Nephron progenitor cell (in vitro differentiated cells): ENCODE measurements around the gene MORN3.
A peak's percentile ranks its signal among the peaks of the same experiment; 100 is the strongest.

Experiments used
- DNase-seq: peaks from one replicate; pipeline ENCODE4 v3.0.0; 2021
- H3K27ac Mint-ChIP-seq: 2 replicates; pipeline ENCODE4 v1.8.0; 2021; ENCODE audit warnings: mild to moderate bottlenecking, moderate library complexity, mixed read lengths
- H3K27me3 Mint-ChIP-seq: 2 replicates; pipeline ENCODE4 v1.8.0; 2021; ENCODE audit warnings: mild to moderate bottlenecking, low read depth, mixed read lengths; ENCODE audit not compliant: poor library complexity
- H3K36me3 Mint-ChIP-seq: 2 replicates; pipeline ENCODE4 v1.8.0; 2021; ENCODE audit warnings: low read depth, mixed read lengths
- H3K4me1 Mint-ChIP-seq: 2 replicates; pipeline ENCODE4 v1.8.0; 2021; ENCODE audit warnings: mixed read lengths
- H3K4me3 Mint-ChIP-seq: 2 replicates; pipeline ENCODE4 v1.8.0; 2021; ENCODE audit warnings: mild to moderate bottlenecking, moderate library complexity, mixed read lengths
- H3K9me3 Mint-ChIP-seq: 2 replicates; pipeline ENCODE4 v1.8.0; 2021; ENCODE audit warnings: mild to moderate bottlenecking, moderate library complexity, mixed read lengths
- TF ChIP-seq, protein P1 (sequence below): fragments of 200-600 bp; sonication (generic); IDR thresholded peaks from 2 replicates; pipeline ENCODE4 v1.5.0; 2021; ENCODE audit warnings: antibody characterized with exemption

The MORN3 gene

DNA sequence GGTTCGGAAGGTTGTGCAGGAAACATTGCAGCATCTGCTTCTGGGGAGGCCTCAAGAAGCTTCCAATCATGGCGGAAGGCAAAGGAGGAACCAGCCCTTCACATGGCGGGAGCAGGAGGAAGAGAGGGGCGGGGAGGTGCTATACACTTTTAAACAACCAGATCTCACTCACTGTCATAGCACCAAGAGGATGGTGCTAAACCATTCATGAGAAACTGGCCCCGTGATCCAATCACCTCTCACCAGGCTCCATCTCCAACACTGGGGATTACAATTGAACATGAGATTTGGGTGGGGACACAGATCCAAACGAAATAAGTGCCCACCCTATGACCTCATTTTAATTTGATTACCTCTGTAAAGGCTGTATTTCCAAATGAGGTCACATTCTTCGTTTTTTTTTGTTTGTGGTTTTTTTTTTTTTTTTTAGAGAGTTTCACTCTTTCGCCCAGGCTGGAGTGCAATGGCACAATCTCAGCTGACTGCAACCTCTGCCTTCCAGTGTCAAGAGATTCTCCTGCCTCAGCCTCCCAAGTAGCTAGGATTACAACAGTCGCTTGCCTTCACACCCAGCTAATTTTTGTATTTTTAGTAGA lies 54.5 kb downstream of the MORN3 start:
- TF ChIP-seq, protein P1, sequence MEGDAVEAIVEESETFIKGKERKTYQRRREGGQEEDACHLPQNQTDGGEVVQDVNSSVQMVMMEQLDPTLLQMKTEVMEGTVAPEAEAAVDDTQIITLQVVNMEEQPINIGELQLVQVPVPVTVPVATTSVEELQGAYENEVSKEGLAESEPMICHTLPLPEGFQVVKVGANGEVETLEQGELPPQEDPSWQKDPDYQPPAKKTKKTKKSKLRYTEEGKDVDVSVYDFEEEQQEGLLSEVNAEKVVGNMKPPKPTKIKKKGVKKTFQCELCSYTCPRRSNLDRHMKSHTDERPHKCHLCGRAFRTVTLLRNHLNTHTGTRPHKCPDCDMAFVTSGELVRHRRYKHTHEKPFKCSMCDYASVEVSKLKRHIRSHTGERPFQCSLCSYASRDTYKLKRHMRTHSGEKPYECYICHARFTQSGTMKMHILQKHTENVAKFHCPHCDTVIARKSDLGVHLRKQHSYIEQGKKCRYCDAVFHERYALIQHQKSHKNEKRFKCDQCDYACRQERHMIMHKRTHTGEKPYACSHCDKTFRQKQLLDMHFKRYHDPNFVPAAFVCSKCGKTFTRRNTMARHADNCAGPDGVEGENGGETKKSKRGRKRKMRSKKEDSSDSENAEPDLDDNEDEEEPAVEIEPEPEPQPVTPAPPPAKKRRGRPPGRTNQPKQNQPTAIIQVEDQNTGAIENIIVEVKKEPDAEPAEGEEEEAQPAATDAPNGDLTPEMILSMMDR = no peak
- Mint-ChIP-seq H3K4me1 (peaks cover 41% of the 10 kb centered on the region), H3K27me3 (peaks cover 2% of the 10 kb centered on the region), H3K27ac (peak overlapping the region; percentile 69), H3K36me3 (peaks cover 3% of the 10 kb centered on the region), H3K4me3 (no peak overlapping the region), H3K9me3 (peaks cover 2% of the 10 kb centered on the region)
- DNase-seq = no peak

DNA sequence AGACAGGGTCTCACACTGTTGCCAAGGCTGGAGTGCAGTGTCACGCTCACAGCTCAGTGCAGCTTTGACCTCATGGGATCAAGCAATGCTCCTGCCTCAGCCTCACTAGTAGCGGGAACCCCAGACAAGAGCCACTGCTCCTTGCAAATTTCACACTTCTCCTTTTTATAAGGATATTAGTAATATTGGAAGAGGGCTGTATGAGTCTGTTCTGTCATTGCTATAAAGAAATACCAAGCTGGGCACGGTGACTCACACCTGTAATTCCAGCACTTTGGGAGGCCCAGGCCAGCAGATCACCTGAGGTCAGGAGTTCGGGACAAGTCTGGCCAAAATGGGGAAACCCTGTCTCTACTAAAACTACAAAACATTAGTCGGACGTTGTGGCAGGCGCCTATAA lies 56.0 kb downstream of the MORN3 start:
- no peak overlapping the region for H3K27ac Mint-ChIP-seq
- TF ChIP-seq, protein P1 = no peak
- peaks cover 40% of the 10 kb centered on the region for H3K4me1 Mint-ChIP-seq
- DNase-seq = no peak
- peaks cover 5% of the 10 kb centered on the region for H3K27me3 Mint-ChIP-seq
- peaks cover 9% of the 10 kb centered on the region for H3K9me3 Mint-ChIP-seq
- peaks cover 11% of the 10 kb centered on the region for H3K36me3 Mint-ChIP-seq
- no peak overlapping the region for H3K4me3 Mint-ChIP-seq

DNA sequence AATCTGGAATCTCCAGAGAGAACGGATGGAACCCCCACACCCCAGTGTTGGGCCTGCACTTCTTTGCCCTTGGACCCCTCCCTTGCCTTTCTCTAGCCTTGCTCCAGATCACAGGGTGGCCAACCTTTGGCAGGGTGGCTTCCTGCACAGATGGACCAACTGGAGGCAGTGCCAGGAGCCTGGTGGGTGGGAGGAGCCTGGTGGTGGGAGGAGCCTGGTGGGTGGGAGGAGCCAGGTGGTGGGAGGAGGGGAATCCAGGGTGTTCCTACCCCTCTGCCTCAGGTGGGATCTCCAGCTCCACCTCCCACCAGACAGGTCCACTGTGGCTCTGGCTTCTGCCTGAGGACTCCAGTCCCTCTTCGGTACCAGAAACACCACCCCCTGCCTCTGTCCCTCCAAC lies 58.1 kb downstream of the MORN3 start:
- Mint-ChIP-seq H3K27ac (peak overlapping the region; percentile 88), H3K9me3 (peaks cover 14% of the 10 kb centered on the region), H3K4me1 (peaks cover 40% of the 10 kb centered on the region), H3K27me3 (peaks cover 8% of the 10 kb centered on the region), H3K36me3 (peaks cover 15% of the 10 kb centered on the region), H3K4me3 (no peak overlapping the region)
- peak; percentile 30 for DNase-seq
- TF ChIP-seq, protein P1 = no peak

DNA sequence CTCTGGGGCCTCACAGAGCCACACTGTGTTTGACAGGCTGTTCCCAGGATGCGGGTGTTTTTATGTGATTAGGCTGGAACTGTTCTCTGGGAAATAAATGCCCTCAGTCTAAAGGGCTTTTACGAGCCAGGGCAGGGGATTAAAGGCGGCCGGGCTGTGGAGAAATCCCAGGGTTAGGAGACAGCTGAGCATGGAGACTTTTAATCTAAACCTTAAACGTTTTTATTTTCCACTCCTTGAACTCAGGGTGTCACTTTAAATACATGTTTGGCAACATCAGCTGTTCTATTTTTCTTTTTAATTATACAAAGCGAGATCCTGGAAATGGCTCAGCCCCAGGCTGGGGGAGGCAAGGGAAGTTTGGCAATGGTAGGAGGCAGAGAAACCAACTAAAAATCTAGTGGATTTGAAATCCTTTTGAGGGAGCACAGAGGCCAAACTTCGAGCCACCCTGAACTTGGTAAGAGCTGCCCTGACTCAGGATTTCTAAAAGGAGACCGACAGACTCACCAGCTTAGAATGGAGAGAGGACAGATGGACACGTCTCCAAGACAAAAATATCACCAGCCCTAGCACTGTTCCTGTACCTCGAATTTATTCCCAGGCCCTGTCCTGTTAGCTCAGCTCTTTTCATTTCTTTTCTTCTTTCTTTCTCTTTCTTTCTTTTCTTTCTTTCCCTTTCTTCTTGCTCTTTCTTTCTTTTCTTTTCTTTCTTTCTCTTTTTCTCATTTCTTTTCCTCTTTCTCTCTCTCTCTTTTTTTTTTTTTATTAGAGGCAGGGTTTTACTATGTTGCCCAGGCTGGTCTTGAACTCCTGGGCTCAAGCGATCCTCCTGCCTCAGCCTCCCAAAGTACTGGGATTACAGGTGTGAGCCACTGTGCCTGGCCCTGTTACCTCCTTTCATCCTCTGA lies 59.0 kb downstream of the MORN3 start:
- Mint-ChIP-seq H3K9me3 (peaks cover 14% of the 10 kb centered on the region), H3K4me3 (peak overlapping the region; percentile 39), H3K27ac (peak overlapping the region; percentile 99), H3K4me1 (peaks cover 40% of the 10 kb centered on the region), H3K36me3 (peaks cover 15% of the 10 kb centered on the region), H3K27me3 (peaks cover 8% of the 10 kb centered on the region)
- TF ChIP-seq, protein P1 = no peak
- DNase-seq = no peak

DNA sequence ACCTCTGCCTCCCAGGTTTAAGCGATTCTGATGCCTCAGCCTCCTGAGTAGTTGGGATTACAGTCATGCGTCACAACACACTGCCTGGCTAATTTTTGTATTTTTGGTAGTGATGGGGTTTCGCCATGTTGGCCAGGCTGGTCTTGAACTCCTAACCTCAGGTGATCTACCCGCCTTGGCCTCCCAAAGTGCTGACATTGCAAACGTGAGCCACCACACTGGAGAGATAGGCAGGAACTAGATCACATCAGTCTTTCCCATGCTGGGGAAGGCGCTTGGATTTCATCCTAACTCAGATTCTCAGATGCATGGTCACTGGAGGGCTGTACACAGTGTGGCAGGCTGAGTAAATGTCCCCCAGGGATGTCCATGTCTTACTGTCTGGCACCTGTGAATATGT lies 61.2 kb downstream of the MORN3 start:
- H3K4me3 Mint-ChIP-seq = no peak overlapping the region
- TF ChIP-seq, protein P1 = no peak
- peak overlapping the region; percentile 66 for H3K27ac Mint-ChIP-seq
- peaks cover 24% of the 10 kb centered on the region for H3K36me3 Mint-ChIP-seq
- H3K27me3 Mint-ChIP-seq = peaks cover 11% of the 10 kb centered on the region
- peaks cover 24% of the 10 kb centered on the region for H3K9me3 Mint-ChIP-seq
- no peak for DNase-seq
- peaks cover 31% of the 10 kb centered on the region for H3K4me1 Mint-ChIP-seq
